ENCODE measurements around the gene TRIP12.

Gene TRIP12

DNA sequence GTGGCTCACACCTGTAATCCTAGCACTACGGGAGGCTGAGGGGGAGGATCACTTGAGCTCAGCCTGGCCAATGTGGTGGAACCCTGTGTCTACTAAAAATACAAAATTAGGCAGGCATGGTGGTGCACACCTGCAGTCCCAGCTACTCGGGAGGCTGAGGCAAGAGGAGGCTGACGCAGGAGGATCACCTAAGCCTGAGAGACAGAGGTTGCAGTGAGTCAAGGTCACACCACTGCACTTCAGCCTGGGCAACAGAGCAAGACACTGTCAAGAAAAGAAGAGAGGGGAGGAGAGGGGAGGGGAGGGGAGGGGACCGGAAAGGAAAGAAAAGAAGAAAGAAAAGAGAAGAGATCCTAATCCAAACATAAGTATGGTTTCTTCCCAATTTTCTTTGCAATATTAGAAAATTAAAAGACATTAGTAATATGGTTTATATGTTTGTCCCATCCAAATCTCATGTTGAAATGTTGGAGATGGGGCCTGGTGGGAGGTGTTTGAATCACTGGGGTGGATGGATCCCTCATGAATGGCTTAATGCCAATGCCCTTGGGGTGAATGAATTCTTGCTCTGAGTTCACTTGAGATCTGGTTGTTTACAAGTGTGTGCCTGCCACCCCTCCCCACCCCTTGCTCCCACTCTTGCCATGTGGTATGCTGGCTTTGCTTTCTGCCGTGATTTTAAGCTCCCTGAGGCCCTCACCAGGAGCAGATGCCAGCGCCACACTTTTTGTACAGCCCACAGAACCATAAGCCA is 50.7 kb downstream of the TRIP12 start:
- TF ChIP-seq GATA3 (IDR thresholded peaks at IDR 0.05; ENCODE audit: low read depth, low read length) = no peak
- no peak for TF ChIP-seq GATA2 (IDR thresholded peaks at IDR 0.05; ENCODE audit: low read depth, low read length)

DNA sequence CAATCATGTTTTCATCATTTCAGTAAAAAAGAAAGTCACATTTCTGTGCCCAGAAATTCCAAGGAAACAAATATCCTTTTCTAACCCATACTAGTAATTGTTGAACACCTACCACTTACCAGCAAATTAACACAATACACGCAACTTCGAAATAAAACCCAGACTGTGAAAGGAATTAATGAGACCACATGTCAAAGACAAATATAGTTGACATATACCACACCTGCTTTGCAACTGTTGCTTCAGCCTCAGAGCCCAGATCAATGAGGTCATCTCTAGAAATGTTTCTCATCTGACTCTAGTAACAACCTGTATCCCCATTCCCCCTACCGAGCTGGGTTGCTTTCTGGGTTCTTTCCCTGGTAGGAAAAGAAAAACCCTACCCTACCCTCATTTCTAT is 52.6 kb downstream of the TRIP12 start:
- TF ChIP-seq GATA3 (IDR thresholded peaks at IDR 0.05; ENCODE audit: low read depth, low read length) (no peak), GATA2 (IDR thresholded peaks at IDR 0.05; ENCODE audit: low read depth, low read length) (no peak)

DNA sequence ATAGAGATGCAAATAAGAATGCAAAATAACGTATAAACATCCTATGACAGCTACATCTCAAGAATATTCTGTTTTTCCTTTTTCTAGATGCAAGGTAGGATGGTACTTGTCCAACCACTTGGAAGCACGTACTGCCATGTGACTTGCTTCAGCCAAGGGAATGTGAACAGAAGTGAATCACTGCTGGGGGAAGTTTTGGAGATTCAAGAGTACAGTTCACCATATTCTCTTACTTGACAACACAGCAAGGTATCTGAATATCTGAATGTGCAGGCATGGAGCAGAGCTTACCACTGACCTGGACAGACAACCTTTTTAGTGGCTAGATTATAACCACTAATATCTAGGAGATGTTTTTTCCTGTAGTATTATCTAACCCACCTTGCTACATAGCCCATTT is 53.0 kb downstream of the TRIP12 start:
- TF ChIP-seq GATA3 (IDR thresholded peaks at IDR 0.05; ENCODE audit: low read depth, low read length) (no peak), GATA2 (IDR thresholded peaks at IDR 0.05; ENCODE audit: low read depth, low read length) (no peak)

DNA sequence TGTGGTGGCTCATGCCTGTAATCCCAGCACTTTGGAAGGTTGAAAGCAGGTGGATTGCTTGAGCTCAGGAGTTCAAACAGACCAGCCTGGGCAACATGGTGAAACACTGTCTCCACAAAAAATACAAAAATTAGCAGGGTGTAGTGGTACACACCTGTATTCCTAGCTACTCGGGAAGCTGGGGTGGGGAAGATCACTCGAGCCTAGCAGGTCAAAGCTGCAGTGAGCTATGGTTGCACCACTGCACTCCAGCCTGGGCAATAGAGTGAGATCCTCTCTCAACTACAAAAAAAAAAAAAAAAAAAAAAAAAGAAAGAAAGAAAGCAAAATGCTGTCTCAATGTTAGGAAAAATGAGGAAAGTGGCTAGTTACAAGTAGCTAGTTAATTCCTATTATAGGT is 56.8 kb downstream of the TRIP12 start:
- TF ChIP-seq GATA3 (IDR thresholded peaks at IDR 0.05; ENCODE audit: low read depth, low read length) (no peak), GATA2 (IDR thresholded peaks at IDR 0.05; ENCODE audit: low read depth, low read length) (no peak)

DNA sequence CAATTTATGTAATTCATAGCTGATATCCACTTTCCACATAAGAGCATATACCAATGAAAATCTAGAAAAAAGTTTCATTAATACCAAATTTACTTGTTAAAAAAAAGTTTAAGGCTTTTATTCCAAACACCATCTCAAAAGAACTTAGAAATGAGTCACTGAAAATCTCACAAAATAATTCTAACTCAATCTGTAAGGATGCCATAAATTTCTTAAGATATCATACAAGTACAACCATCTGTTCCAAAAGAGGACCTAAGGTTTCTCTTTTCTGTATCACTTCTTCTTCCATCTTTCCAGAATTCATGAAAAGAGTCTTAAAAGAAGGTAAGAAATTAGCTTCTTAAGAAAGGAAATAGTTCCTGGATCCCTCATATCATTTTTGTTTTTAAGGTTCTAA is 60.4 kb downstream of the TRIP12 start:
- TF ChIP-seq GATA2 (IDR thresholded peaks at IDR 0.05; ENCODE audit: low read depth, low read length) = no peak
- TF ChIP-seq GATA3 (IDR thresholded peaks at IDR 0.05; ENCODE audit: low read depth, low read length) = no peak

DNA sequence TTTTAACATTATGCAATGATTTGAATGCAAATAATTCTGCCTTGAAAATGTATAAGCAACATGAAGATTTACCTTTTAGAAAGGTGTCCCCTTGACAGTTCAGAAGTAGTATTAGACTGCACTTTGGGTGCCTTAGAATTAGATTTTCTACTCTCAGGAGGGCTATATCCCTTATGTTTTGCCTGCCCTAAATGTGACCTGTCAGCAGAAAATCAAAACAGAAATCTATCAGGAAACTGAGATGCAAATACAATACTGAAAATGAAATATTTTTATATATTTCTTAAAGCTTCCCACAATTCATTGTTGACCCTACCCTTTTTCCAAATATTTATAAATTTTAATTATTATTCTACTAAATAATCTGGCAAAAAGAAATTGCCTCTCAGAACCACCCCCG is 61.5 kb downstream of the TRIP12 start:
- TF ChIP-seq GATA2 (IDR thresholded peaks at IDR 0.05; ENCODE audit: low read depth, low read length) (no peak), GATA3 (IDR thresholded peaks at IDR 0.05; ENCODE audit: low read depth, low read length) (no peak)

DNA sequence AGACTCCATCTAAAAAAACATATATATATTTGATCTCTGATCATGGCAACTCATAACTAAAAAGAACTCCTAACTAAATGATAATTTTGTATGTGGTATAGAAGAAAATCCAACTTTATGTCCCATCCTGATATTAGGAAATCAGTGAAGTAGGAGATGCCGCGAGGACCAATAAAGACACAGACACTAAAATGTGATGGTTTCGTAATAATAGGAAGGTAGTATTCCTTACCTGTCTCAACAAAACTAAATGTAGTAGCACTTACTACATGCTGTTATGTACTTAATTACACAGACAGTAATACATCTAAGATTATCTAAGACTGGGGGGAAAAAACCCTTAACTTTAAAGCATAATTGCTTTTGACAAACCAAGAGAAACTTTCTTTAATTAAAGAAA is 63.5 kb downstream of the TRIP12 start:
- TF ChIP-seq GATA2 (IDR thresholded peaks at IDR 0.05; ENCODE audit: low read depth, low read length) = no peak
- no peak for TF ChIP-seq GATA3 (IDR thresholded peaks at IDR 0.05; ENCODE audit: low read depth, low read length)

DNA sequence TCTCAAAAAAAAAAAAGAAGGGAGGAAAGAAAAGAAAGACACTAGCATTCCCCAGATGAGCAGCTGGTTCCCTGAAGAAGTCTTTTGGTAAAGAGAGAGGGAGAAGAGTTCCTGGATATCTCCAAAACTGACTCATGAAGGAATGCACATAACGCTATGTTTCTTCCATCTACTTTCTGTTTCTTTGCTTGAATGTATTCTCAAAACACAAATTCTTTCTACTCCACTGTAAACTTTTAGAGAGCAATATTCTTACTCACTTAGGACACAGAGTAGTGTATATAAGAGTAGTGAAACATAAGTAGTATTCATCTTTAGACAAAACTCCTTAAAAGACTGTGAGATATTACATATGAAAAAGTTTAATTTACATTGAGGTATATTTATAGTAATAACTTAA is 64.2 kb downstream of the TRIP12 start:
- no peak for TF ChIP-seq GATA2 (IDR thresholded peaks at IDR 0.05; ENCODE audit: low read depth, low read length)
- TF ChIP-seq GATA3 (IDR thresholded peaks at IDR 0.05; ENCODE audit: low read depth, low read length) = no peak

DNA sequence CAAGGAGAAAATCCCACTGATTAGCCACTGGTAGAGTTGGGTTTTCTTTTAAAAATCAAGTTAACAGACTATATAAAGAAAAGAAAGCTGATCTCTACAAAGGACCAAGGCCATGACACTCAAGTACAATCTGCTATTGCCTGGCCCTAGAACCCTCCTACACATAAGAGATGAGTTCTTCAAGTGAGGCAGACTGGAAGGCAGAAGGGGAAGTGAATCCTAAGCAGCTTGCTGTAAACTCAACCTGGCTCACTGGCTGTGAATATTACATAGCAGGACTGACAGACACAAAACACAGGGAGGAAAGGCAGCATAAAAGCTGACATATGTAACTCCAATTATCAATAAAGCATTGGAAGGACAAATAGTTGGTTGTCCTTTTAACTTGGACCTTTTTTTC is 65.4 kb downstream of the TRIP12 start:
- TF ChIP-seq GATA2 (IDR thresholded peaks at IDR 0.05; ENCODE audit: low read depth, low read length) (no peak), GATA3 (IDR thresholded peaks at IDR 0.05; ENCODE audit: low read depth, low read length) (no peak)

DNA sequence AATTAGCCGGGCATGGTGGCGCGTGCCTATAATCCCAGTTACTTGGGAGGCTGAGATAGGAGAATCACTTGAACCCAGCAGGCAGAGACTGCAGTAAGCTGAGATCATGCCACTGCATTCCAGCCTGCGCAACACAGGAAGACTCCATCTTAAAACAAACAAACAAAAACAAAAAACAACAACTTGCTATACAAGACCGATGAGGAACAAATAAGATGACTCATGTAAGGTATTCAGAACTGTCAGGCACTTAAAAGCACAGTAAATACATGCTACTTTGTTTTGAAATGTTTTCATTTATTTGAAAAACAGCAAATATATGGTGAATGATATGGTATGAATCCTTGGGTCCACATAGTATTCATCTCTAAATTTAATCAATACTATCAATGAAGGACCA is 66.7 kb downstream of the TRIP12 start:
- TF ChIP-seq GATA3 (IDR thresholded peaks at IDR 0.05; ENCODE audit: low read depth, low read length) = no peak

DNA sequence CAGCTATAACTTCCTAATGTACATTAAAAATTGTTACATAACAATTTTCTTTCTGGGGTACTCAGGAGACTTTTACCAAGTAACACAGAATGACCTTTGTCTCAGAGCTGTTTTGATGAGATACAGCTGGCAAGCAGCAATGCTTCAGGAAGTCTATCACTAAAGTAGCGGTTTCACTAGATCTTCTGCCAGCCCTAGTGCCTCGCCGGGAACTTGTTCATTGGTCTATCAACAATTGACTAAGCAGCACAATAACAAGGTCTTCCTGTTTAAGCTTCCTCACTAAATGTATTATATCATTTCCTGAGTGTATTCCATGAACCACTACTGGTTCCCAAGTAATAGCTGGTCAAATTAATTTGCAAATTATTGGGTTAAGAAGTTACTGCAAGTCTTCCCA is 69.2 kb downstream of the TRIP12 start:
- no peak for TF ChIP-seq GATA2 (IDR thresholded peaks at IDR 0.05; ENCODE audit: low read depth, low read length)
- no peak for TF ChIP-seq GATA3 (IDR thresholded peaks at IDR 0.05; ENCODE audit: low read depth, low read length)

DNA sequence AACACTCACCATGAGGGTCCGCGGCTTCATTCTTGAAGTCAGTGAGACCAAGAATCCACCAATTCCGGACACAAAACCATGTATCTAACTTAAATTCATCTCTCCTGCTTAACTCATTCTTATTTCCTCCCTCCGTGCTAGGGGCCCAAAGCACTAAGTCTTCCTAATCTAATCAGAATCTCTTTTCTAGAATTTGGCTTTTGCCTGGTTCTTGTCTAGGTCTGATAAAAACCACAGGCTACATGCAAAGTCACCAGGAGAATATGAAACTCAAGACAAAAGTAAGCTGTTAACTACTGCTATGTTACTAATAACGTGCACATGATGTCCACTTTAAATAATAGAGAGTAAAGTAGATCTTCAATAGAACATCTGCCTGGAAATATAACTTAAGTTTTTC is 69.9 kb downstream of the TRIP12 start:
- TF ChIP-seq GATA2 (IDR thresholded peaks at IDR 0.05; ENCODE audit: low read depth, low read length) (no peak), GATA3 (IDR thresholded peaks at IDR 0.05; ENCODE audit: low read depth, low read length) (no peak)

DNA sequence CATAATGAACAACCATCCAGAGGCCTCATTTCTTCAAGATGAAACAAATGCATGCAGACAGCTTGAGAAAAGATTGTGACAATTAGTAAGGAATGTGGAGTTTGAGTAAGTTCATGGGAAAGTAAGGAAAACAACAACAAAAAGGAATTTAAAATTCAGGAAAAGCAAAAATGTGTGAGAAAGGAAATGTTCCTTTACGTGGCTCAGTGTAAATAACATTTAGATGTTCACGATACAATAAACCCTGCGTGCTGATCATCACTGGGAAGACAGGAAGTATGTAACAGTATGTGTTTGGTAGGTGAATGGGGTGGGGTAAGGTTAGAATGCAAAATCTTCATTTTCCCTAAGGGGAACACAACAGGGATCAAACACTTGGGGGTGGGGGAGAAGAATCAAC is 72.7 kb downstream of the TRIP12 start:
- no peak for TF ChIP-seq GATA2 (IDR thresholded peaks at IDR 0.05; ENCODE audit: low read depth, low read length)
- no peak for TF ChIP-seq GATA3 (IDR thresholded peaks at IDR 0.05; ENCODE audit: low read depth, low read length)

DNA sequence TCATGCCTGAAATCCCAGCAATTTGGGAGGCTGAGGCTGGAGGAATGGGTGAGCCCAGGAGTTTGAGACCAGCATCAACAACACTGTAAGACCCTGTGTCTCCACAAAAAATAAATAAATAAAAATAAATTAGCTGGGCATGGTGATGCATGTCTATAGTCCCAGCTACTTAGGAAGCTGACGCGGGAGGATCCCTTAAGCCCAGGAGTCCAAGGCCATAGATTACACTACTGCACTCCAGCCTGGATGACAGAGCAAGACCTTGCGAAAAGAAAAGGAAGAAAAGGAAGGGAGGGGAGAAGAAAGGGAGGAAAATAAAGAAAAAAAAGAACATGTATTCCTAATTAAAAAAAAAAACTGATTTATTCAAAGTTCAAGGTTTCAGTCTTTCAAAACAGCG is 78.2 kb downstream of the TRIP12 start:
- TF ChIP-seq GATA3 (IDR thresholded peaks at IDR 0.05; ENCODE audit: low read depth, low read length) (no peak), GATA2 (IDR thresholded peaks at IDR 0.05; ENCODE audit: low read depth, low read length) (no peak)

DNA sequence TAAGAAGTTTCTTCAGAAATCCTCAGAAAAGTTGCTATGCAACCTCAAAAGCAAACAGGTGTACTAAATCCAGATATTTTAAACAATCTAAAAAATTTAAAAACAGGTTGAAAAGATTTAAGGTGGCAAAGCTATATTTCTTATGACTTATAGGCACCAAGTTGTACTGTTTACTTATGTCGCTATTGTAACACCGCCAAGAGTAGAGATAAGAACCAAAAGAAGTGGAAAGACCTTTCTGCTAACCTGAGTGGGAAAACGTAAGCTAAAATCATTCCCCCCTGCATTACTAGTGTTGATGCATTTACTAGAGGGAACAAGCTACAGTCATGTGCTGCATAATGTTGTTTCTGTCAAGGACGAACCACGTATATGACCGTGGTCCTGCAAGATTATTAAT is 83.1 kb downstream of the TRIP12 start:
- TF ChIP-seq GATA2 (IDR thresholded peaks at IDR 0.05; ENCODE audit: low read depth, low read length) (no peak), GATA3 (IDR thresholded peaks at IDR 0.05; ENCODE audit: low read depth, low read length) (no peak)

DNA sequence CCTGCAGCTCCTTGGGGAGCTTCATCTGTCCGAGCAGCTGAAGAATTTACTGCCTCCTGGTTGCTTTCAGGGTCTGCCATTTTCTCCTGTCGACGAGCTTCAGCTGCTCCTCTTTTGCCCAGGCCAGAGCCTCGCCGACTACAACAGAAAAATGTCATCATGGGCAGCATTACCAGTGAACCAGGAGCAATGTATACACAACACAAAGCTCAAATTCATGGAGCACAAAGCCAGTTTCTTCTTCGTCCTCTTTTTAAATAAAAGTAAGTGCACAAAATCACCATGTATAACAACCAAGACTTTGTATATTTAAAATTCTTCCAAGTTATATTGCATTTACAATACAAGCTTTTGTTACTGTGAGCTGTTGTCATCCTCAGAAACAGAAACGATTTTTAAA is 85.0 kb downstream of the TRIP12 start:
- TF ChIP-seq GATA2 (IDR thresholded peaks at IDR 0.05; ENCODE audit: low read depth, low read length) (no peak), GATA3 (IDR thresholded peaks at IDR 0.05; ENCODE audit: low read depth, low read length) (no peak)
